Mesendoderm (in vitro differentiated cells): ENCODE data around the gene CENPB.
A peak's percentile ranks its signal among the peaks of the same experiment; 100 is the strongest.

Experiments
- DNase-seq: peaks from one replicate; pipeline ENCODE4 v3.0.0; 2013
- H2AK5ac ChIP-seq: 2 replicates; pipeline ENCODE4 v1.6.1; 2013; ENCODE audit warnings: low read length, inconsistent platforms
- H2BK120ac ChIP-seq: 2 replicates; pipeline ENCODE4 v1.6.1; 2013; ENCODE audit warnings: low read depth, mild to moderate bottlenecking, low read length, moderate library complexity, mixed read lengths
- H2BK15ac ChIP-seq: replicated peaks from 2 replicates; pipeline ENCODE4 v1.6.1; 2013; ENCODE audit warnings: low read depth, mild to moderate bottlenecking, moderate library complexity
- H2BK5ac ChIP-seq: 2 replicates; pipeline ENCODE4 v1.6.1; 2013; ENCODE audit warnings: low read length, inconsistent platforms
- H3K18ac ChIP-seq: 2 replicates; pipeline ENCODE4 v1.6.1; 2013; ENCODE audit warnings: mild to moderate bottlenecking, low read length, mixed read lengths
- H3K23ac ChIP-seq: one replicate; pipeline ENCODE4 v1.6.1; 2013; ENCODE audit warnings: low read length
- H3K27ac ChIP-seq: 2 replicates; pipeline ENCODE4 v1.5.1; 2013; ENCODE audit warnings: low read depth, mild to moderate bottlenecking, inconsistent platforms, low read length, moderate library complexity
- H3K27me3 ChIP-seq: 2 replicates; pipeline ENCODE4 v1.6.1; 2013; ENCODE audit warnings: low read length, control low read depth, mild to moderate bottlenecking, inconsistent platforms; ENCODE audit not compliant: insufficient read depth, poor library complexity
- H3K36me3 ChIP-seq: 2 replicates; pipeline ENCODE4 v1.6.1; 2013; ENCODE audit warnings: low read length, inconsistent platforms; ENCODE audit not compliant: control insufficient read depth, insufficient read depth
- H3K4ac ChIP-seq: one replicate; pipeline ENCODE4 v1.6.1; 2013; ENCODE audit warnings: low read depth, mild to moderate bottlenecking, low read length, moderate library complexity
- H3K4me1 ChIP-seq: 2 replicates; pipeline ENCODE4 v1.6.1; 2013; ENCODE audit warnings: low read depth, low read length, inconsistent platforms; ENCODE audit not compliant: control insufficient read depth
- H3K4me2 ChIP-seq: 2 replicates; pipeline ENCODE4 v1.6.1; 2013; ENCODE audit warnings: low read length
- H3K4me3 ChIP-seq: 2 replicates; pipeline ENCODE4 v1.5.1; 2013; ENCODE audit warnings: mild to moderate bottlenecking, low read length
- H3K56ac ChIP-seq: one replicate; pipeline ENCODE4 v1.6.1; 2013; ENCODE audit warnings: low read length
- H3K79me1 ChIP-seq: 2 replicates; pipeline ENCODE4 v1.6.1; 2013; ENCODE audit warnings: low read length, inconsistent platforms
- H3K79me2 ChIP-seq: 2 replicates; pipeline ENCODE4 v1.6.1; 2013; ENCODE audit warnings: mild to moderate bottlenecking, low read length; ENCODE audit not compliant: control insufficient read depth, insufficient read depth
- H3K9ac ChIP-seq: 2 replicates; pipeline ENCODE4 v1.6.1; 2013; ENCODE audit warnings: low read length, inconsistent platforms
- H4K5ac ChIP-seq: one replicate; pipeline ENCODE4 v1.6.1; 2013; ENCODE audit warnings: low read length
- H4K8ac ChIP-seq: one replicate; pipeline ENCODE4 v1.6.1; 2013; ENCODE audit warnings: low read depth, mild to moderate bottlenecking, control low read depth, low read length, moderate library complexity
- WGBS: extraction: QIAGEN DNeasy Blood & Tissue Kit; methylation state at CpG from one replicate; pipeline ENCODE4 v1.1.7; 2013; ENCODE audit warnings: low lambda C conversion rate, missing lambda C conversion rate; ENCODE audit not compliant: insufficient coverage; ENCODE audit errors: extremely low coverage; 5-methylcytosine and 5-hydroxymethylcytosine counted together

The CENPB gene

DNA sequence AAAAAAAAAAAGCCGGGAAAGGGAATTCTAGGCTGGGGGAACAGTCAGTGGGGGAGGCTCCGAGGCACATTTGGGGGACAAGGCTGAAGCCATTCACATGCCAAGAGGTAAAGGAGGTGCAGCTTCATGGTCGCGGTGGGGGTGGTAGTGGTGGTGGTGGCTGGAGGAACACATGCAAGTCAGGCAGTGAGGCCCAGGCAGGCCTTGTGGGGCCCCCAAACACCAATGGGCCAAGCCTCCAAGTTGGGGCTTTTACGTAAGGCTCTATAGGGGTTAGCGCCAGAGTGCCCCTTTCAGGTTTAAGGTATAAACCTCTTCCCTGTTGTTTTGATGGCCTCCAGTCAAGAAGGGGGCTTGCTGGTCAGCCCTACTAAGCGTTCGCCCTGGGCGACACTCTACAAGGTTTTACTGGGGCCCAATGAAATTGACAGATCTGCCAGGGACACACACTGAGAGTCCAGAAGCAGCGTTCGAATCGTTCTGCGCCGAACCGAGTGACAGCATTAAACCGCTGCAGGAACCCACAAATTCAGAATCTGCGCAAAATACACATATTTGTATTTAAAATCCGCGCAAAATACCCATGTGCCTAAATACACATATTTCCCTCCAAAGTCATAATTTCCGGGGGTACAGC is 33.0 kb upstream of the CENPB start:
- peak overlapping the region; percentile 43 for H3K18ac ChIP-seq
- no peak overlapping the region for H4K8ac ChIP-seq
- no peak overlapping the region for H3K4me3 ChIP-seq
- H2BK120ac ChIP-seq, result no peak overlapping the region
- peak overlapping the region; percentile 85 for H3K27ac ChIP-seq
- H3K79me2 ChIP-seq, result no peaks in the 10 kb centered on the region
- no peaks in the 10 kb centered on the region for H3K36me3 ChIP-seq
- no peak for DNase-seq
- H2BK5ac ChIP-seq, result no peak overlapping the region
- H4K5ac ChIP-seq, result peak overlapping the region; percentile 56
- peak overlapping the region; percentile 91 for H3K56ac ChIP-seq
- no peaks in the 10 kb centered on the region for H3K27me3 ChIP-seq
- no peak overlapping the region for H3K4ac ChIP-seq
- WGBS, result no CpG with 5 or more reads among the region's 20 CpGs
- H3K23ac ChIP-seq, result peak overlapping the region; percentile 24
- H3K79me1 ChIP-seq, result no peaks in the 10 kb centered on the region
- H3K9ac ChIP-seq, result peak overlapping the region; percentile 96
- peak overlapping the region; percentile 69 for H2AK5ac ChIP-seq
- H2BK15ac ChIP-seq, result no peak overlapping the region
- no peaks in the 10 kb centered on the region for H3K4me1 ChIP-seq
- H3K4me2 ChIP-seq, result peak overlapping the region; percentile 78

DNA sequence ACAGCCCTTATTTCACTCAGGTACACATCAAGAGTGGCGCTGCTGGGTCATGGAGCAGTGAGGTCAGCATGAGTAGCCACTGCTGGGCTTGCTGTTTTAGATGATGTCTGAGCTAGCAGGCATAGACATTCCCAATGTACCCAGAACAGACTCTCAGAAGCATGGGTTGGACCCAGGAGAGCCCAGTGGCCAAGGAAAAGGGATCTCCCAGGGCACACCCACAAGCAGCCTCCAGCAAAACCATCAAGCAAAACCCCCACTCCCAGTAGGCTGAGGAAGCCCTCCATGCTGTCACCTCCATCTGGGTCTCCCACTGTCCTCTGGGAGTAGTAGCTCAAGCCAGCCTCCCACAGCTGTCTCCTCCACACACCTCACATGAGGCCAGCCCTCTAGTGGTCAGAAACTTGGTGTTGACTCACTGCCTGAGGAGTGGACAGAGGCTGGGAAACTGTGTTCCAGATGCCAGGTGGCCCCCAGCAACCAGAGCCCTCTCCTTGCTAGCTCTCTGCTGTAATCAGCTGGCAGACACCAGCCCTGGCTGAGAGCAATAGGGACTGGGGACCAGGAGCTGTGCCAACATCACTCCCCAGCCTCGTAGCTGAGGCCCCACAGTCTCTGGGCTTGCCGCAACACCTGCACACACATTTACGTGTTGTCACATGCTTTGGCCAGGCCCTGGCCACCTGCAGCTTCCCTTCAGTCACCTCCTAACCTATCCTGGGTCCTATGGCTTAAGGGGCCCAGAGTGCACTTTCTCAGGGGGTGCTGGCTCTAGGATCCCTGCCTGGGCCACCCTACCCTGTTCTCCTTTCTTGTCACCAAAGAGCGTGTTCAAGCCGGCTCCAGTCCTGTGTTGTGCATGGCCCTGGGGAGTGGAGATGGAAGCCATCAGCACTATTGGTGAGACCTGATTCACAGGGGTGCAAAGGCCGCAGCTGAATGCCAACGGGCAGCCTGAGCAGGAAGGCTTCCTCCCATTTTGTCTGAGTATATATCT is 31.9 kb upstream of the CENPB start:
- no peaks in the 10 kb centered on the region for H3K79me1 ChIP-seq
- H3K9ac ChIP-seq, result no peak overlapping the region
- no peak overlapping the region for H3K18ac ChIP-seq
- no peaks in the 10 kb centered on the region for H3K27me3 ChIP-seq
- H3K36me3 ChIP-seq, result no peaks in the 10 kb centered on the region
- no peak overlapping the region for H3K4ac ChIP-seq
- peak overlapping the region; percentile 40 for H3K56ac ChIP-seq
- H3K79me2 ChIP-seq, result no peaks in the 10 kb centered on the region
- H2BK5ac ChIP-seq, result no peak overlapping the region
- H3K27ac ChIP-seq, result no peak overlapping the region
- DNase-seq, result peak; percentile 91
- H3K4me3 ChIP-seq, result no peak overlapping the region
- H2AK5ac ChIP-seq, result no peak overlapping the region
- no peak overlapping the region for H2BK15ac ChIP-seq
- H3K23ac ChIP-seq, result peak overlapping the region; percentile 35
- no peak overlapping the region for H4K8ac ChIP-seq
- H4K5ac ChIP-seq, result no peak overlapping the region
- no CpG with 5 or more reads among the region's 8 CpGs for WGBS
- H2BK120ac ChIP-seq, result no peak overlapping the region
- no peaks in the 10 kb centered on the region for H3K4me1 ChIP-seq
- H3K4me2 ChIP-seq, result no peak overlapping the region

DNA sequence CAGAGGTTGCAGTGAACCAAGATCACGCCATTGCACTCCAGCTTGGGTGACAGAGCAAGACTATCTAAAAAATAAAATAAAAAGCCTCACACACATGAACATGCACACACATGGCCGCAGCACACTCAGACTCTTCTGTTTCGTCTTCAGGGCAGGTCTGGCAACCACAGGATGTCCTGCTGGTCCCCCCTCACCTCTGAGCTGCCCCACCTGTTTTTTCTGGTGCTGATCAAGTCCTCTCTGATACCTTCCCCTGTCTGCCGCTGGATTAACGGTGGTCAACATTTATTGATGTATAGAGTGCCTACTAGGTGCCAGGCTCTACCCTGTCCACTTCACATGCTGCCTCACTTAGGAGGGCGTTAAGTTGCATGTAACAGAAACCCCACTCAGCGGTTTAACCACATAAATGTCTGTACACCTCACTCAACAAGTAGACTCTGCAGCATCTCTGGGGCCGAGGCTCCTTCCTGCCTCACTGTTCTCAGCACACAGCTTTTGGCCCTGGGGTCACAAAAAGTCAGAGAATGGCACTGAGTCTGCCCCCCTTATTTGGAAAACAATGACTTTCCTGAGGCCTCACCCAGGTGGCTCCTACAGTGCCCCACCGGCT is 29.3 kb upstream of the CENPB start:
- no peak overlapping the region for H3K4me3 ChIP-seq
- H3K79me1 ChIP-seq, result no peaks in the 10 kb centered on the region
- no peak overlapping the region for H3K56ac ChIP-seq
- WGBS, result no CpG with 5 or more reads among the region's 9 CpGs
- no peaks in the 10 kb centered on the region for H3K79me2 ChIP-seq
- no peak overlapping the region for H3K4me2 ChIP-seq
- H3K36me3 ChIP-seq, result no peaks in the 10 kb centered on the region
- no peak overlapping the region for H3K4ac ChIP-seq
- no peak overlapping the region for H3K23ac ChIP-seq
- H2BK5ac ChIP-seq, result no peak overlapping the region
- no peak overlapping the region for H3K27ac ChIP-seq
- H3K4me1 ChIP-seq, result no peaks in the 10 kb centered on the region
- no peak overlapping the region for H3K9ac ChIP-seq
- H2AK5ac ChIP-seq, result no peak overlapping the region
- H4K5ac ChIP-seq, result no peak overlapping the region
- no peak for DNase-seq
- no peak overlapping the region for H3K18ac ChIP-seq
- no peak overlapping the region for H4K8ac ChIP-seq
- no peak overlapping the region for H2BK15ac ChIP-seq
- no peak overlapping the region for H2BK120ac ChIP-seq
- no peaks in the 10 kb centered on the region for H3K27me3 ChIP-seq

DNA sequence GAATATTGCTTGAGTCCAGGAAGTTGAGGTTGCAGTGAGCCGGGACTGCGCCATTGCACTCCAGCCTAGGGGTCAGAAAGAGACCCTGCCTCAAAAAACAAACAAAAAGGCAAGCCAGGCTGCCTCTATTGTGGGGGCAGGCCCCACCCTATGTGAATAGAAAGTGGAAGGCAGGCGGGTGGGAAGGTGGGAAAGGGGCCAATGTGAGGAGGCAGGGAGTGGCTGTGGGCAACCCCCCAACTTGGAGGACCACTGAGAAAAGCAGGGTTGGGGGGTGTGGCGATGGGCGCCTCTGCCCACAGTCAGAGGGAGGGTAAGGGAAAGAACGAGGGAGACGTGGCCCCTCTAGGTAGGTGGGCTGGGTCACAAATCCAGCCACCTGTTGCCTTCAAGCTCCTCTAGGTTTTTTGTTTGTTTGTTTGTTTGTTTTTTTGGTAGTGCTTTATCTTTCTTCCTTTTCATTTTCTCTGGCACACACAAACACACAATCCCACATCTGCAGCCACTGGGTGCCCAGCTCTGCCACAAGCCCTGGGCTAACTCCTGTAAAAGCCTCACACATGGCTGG is 28.5 kb upstream of the CENPB start:
- Histone ChIP-seq H3K4ac (no peak overlapping the region), H2AK5ac (no peak overlapping the region), H3K4me3 (no peak overlapping the region), H2BK15ac (no peak overlapping the region), H3K79me1 (no peaks in the 10 kb centered on the region), H3K79me2 (no peaks in the 10 kb centered on the region), H4K8ac (no peak overlapping the region), H3K27ac (no peak overlapping the region), H2BK120ac (no peak overlapping the region), H2BK5ac (no peak overlapping the region), H3K27me3 (no peaks in the 10 kb centered on the region), H3K36me3 (no peaks in the 10 kb centered on the region), H3K4me2 (no peak overlapping the region), H3K4me1 (no peaks in the 10 kb centered on the region), H3K18ac (no peak overlapping the region), H4K5ac (no peak overlapping the region), H3K56ac (no peak overlapping the region), H3K9ac (no peak overlapping the region), H3K23ac (no peak overlapping the region)
- DNase-seq, result no peak
- WGBS, result no CpG with 5 or more reads among the region's 7 CpGs

DNA sequence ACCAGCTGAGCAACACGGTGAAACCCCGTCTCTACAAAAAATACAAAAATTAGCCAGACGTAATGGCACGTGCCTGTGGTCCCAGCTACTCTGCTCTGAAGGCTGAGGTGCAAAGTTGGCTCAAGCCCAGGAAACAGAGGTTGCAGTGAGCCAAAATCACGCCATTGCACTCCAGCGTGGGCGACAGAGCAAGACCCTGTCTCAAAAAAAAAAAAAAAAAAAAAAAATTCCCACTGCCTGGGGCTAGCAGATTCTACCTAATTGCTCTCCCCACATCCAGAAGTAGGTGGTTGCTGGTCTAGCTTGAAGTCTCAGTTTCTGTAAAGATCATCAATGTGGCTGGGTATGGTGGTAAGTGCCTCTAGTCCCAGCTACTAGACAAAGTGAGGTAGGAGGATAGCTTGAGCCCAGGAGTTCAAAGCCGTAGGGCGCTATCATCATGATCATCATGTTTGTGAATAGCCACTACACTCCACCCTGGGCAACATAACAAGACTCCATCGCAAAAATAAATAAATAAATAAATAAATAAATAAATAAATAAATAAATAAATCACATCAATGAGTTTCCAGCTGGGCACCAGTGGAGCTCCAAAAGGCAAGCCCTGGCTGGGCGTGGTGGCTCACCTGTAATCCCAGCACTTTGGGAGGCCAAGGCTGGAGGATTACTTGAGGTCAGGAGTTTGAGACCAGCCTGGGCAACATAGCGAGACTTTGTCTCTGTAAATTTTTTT is 27.5 kb upstream of the CENPB start:
- H3K79me1 ChIP-seq, result no peaks in the 10 kb centered on the region
- H3K18ac ChIP-seq, result no peak overlapping the region
- no CpG with 5 or more reads among the region's 12 CpGs for WGBS
- no peaks in the 10 kb centered on the region for H3K27me3 ChIP-seq
- no peak overlapping the region for H3K4me2 ChIP-seq
- H3K36me3 ChIP-seq, result no peaks in the 10 kb centered on the region
- H3K79me2 ChIP-seq, result no peaks in the 10 kb centered on the region
- H3K4me1 ChIP-seq, result no peaks in the 10 kb centered on the region
- no peak overlapping the region for H2BK15ac ChIP-seq
- no peak overlapping the region for H3K4ac ChIP-seq
- H4K5ac ChIP-seq, result no peak overlapping the region
- H3K4me3 ChIP-seq, result no peak overlapping the region
- no peak overlapping the region for H3K56ac ChIP-seq
- no peak overlapping the region for H2AK5ac ChIP-seq
- no peak overlapping the region for H3K27ac ChIP-seq
- H4K8ac ChIP-seq, result no peak overlapping the region
- no peak overlapping the region for H2BK120ac ChIP-seq
- DNase-seq, result no peak
- H2BK5ac ChIP-seq, result no peak overlapping the region
- H3K23ac ChIP-seq, result no peak overlapping the region
- H3K9ac ChIP-seq, result no peak overlapping the region
